ENCODE measurements around the gene ACSM6.
A peak's percentile ranks its signal among the peaks of the same experiment; 100 is the strongest.

DNA sequence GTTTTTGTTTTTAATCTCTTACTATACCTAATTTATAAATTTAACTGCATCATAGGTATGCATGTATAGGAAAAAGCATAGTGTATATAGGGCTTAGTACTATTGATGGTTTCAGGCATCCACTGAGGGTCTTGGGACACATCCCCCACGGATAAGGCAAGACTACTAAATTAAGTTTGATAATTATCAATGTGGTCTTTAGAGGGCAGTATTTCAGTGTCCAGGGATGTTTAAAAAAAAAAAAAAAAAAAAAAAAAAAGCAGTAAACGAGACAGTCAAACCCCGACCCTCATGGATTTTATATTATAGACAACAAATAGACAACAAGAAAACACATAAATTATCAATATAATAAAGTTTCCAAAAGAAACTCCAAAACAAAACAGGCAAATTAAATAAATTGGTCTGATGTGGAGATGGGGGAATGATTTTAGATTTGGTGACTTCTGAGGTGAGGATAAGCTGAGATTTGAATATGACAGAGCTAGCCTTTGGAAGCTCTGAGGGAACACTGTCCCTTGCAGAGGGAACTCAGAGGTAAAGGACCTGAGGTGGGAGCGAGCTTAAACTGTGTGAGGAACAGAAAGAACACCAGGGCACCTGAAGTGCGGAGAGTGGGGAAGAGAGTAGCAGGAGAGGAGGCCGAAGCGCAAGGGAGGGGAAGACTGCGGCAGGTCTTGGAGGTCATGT, 14.8 kb downstream of the ACSM6 start:
- TF ChIP-seq EZH2 (IDR thresholded peaks at IDR 0.05; ENCODE audit: low read length), result no peak
- TF ChIP-seq, protein P1, sequence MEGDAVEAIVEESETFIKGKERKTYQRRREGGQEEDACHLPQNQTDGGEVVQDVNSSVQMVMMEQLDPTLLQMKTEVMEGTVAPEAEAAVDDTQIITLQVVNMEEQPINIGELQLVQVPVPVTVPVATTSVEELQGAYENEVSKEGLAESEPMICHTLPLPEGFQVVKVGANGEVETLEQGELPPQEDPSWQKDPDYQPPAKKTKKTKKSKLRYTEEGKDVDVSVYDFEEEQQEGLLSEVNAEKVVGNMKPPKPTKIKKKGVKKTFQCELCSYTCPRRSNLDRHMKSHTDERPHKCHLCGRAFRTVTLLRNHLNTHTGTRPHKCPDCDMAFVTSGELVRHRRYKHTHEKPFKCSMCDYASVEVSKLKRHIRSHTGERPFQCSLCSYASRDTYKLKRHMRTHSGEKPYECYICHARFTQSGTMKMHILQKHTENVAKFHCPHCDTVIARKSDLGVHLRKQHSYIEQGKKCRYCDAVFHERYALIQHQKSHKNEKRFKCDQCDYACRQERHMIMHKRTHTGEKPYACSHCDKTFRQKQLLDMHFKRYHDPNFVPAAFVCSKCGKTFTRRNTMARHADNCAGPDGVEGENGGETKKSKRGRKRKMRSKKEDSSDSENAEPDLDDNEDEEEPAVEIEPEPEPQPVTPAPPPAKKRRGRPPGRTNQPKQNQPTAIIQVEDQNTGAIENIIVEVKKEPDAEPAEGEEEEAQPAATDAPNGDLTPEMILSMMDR (optimal IDR thresholded peaks at IDR 0.05 in 1 of 3, IDR thresholded peaks at IDR 0.05 in 1 of 3, conservative IDR thresholded peaks at IDR 0.05 in 1 of 3; ENCODE audit: extremely low read depth in 1 of 3, insufficient read depth in 2 of 3, low read length in 3 of 3), result peak in 2 of 3 experiments; percentile 15 to 33
